Kidney (tissue), 14 donors: ENCODE data around the gene PPP1R15A. TPM values are rescaled to one million over a fixed set of nuclear protein-coding genes. Genes with fewer than 3 reads are reported as not detected.
"Not testable (repeated sequence)": the region's sequence is repeated elsewhere in the genome, so short reads cannot be mapped to it uniquely, and the experiment has no call there.

Source experiments
- DNase-seq, 5 donors: peaks; one replicate each; pipeline ENCODE4 v3.0.0-alpha.2; 2013 to 2020
- FAIRE-seq: peaks from 2 replicates; lab custom pipeline; 2012; peaks lifted over from hg19 to GRCh38; lab: Jason Lieb, UNC
- H3K27ac ChIP-seq, 2 donors: one replicate each; pipeline ENCODE4 v1.7.0; 2013; ENCODE audit warnings: low read depth in 2 of 2, low read length in 2 of 2, inconsistent platforms in 1 of 2
- H3K27me3 ChIP-seq: one replicate; pipeline ENCODE4 v1.7.1; 2013; ENCODE audit warnings: low read length, inconsistent platforms; ENCODE audit not compliant: control insufficient read depth, insufficient read depth
- H3K36me3 ChIP-seq, 3 donors: one replicate each; pipeline versions ENCODE4 v1.7.0 to v1.7.1; 2013; ENCODE audit warnings: low read length in 3 of 3, control low read depth in 1 of 3, inconsistent platforms in 1 of 3; ENCODE audit not compliant: insufficient read depth in 3 of 3, control insufficient read depth in 2 of 3
- H3K4me1 ChIP-seq, 3 donors: one replicate each; pipeline versions ENCODE4 v1.7.0 to v1.7.1; 2013; ENCODE audit warnings: low read length in 3 of 3, inconsistent platforms in 1 of 3, low read depth in 1 of 3; ENCODE audit not compliant: control insufficient read depth in 2 of 3, insufficient read depth in 2 of 3
- H3K4me3 ChIP-seq, 3 donors: one replicate each; pipeline versions ENCODE4 v1.7.0 to v1.8.1; 2013; ENCODE audit warnings: low read length in 3 of 3, control low read depth in 1 of 3, inconsistent platforms in 1 of 3
- H3K9ac ChIP-seq, 3 donors: one replicate each; pipeline versions ENCODE4 v1.7.0 to v1.7.1; 2013; ENCODE audit warnings: low read length in 3 of 3, control low read depth in 1 of 3, inconsistent platforms in 1 of 3
- H3K9me3 ChIP-seq, 3 donors: one replicate each; pipeline versions ENCODE4 v1.7.0 to v1.7.1; 2013; ENCODE audit warnings: low read length in 3 of 3, control low read depth in 1 of 3, inconsistent platforms in 1 of 3; ENCODE audit not compliant: control insufficient read depth in 2 of 3, insufficient read depth in 1 of 3
- CTCF ChIP-seq: IDR thresholded peaks from 3 replicates; pipeline ENCODE4 v1.5.1; 2012; ENCODE audit warnings: mild to moderate bottlenecking, moderate library complexity, borderline replicate concordance; ENCODE audit not compliant: insufficient read depth; ENCODE audit errors: extremely low read depth
- intact Hi-C: fragments of 100-400 bp; cut with DNase I; formaldehyde crosslinking; loops from one replicate; pipeline ENCODE4 v1.11.1; 2022
- polyA plus RNA-seq: library from polyadenylated mRNA; stranded (reverse); fragments of 350-450 nt; fragmentation: Illumina TruSeq; extraction: RNeasy Lipid Tissue Mini Kit (QIAGEN cat#74804); gene quantifications from one replicate; pipeline ENCODE4 v1.2.3, GENCODE V29; 2014; ENCODE audit warnings: low read depth, low replicate concordance; ENCODE audit not compliant: insufficient read depth
- total RNA-seq: library from RNA; stranded (reverse); fragmentation: NEBNext Ultra II Directional; extraction: Animal tissue kit (Norgen Biotek cat#: 25700); gene quantifications from one replicate; pipeline ENCODE4 v1.2.1, GENCODE V29; 2021
- donor health status: control.
- donor health status: control.
- donor health status: control.
- donor health status: control.
- donor health status: control.
- donor health status: DM: yes; HTN: yes; CAD: no.
- donor health status: Normal renal cell carcinoma (clear cell type).

The PPP1R15A gene
- total and polyA plus RNA-seq, 2 donors from 2014 or later: 24.7 to 45.1 TPM

GRCh38 chr19:48877855-48878195, 5.6 kb downstream of the PPP1R15A start:
- Histone ChIP-seq H3K27me3 (no peaks in the 10 kb centered on the region), H3K9me3 (no peaks in the 10 kb centered on the region), H3K9ac (no peak overlapping the region), H3K4me3 (no peak overlapping the region), H3K36me3 (peaks cover 0 to 14% (median 2%) of the 10 kb centered on the region in 3 donors), H3K4me1 (peaks cover 4 to 26% (median 13%) of the 10 kb centered on the region in 3 donors), H3K27ac (no peak overlapping the region)
- DNase-seq (no peak), FAIRE-seq (no peak)
- intact Hi-C loops: no loop called here
- no peak for TF ChIP-seq CTCF

GRCh38 chr19:48878196-48879024, 6.2 kb downstream of the PPP1R15A start:
- H3K9me3 ChIP-seq: no peaks in the 10 kb centered on the region
- intact Hi-C loops: no loop called here
- no peak for TF ChIP-seq CTCF
- H3K27ac ChIP-seq: no peak overlapping the region
- H3K36me3 ChIP-seq: peaks cover 0 to 12% (median 2%) of the 10 kb centered on the region in 3 donors
- H3K4me1 ChIP-seq: peaks cover 3 to 23% (median 11%) of the 10 kb centered on the region in 3 donors
- H3K4me3 ChIP-seq: no peak overlapping the region
- H3K9ac ChIP-seq: no peak overlapping the region
- no peaks in the 10 kb centered on the region for H3K27me3 ChIP-seq
- FAIRE-seq: no peak
- no peak for DNase-seq

- FAIRE-seq: no peak
- Histone ChIP-seq H3K36me3 (peaks cover 0 to 5% (median 2%) of the 10 kb centered on the region in 3 donors), H3K27ac (no peak overlapping the region), H3K9ac (no peak overlapping the region), H3K27me3 (no peaks in the 10 kb centered on the region), H3K4me1 (peaks cover 0 to 16% (median 8%) of the 10 kb centered on the region in 3 donors), H3K9me3 (no peaks in the 10 kb centered on the region), H3K4me3 (no peak overlapping the region)
- intact Hi-C loops: no loop called here
- no peak for DNase-seq
- TF ChIP-seq CTCF: no peak
Observed at GRCh38 chr19:48879025-48879637, 6.9 kb downstream of the PPP1R15A start.

GRCh38 chr19:48879696-48880095, 7.5 kb downstream of the PPP1R15A start:
- H3K4me1 ChIP-seq: peaks cover 0 to 11% (median 8%) of the 10 kb centered on the region in 3 donors
- FAIRE-seq, DNase-seq, H3K9me3 ChIP-seq, intact Hi-C loops, H3K27ac ChIP-seq, H3K4me3 ChIP-seq, H3K27me3 ChIP-seq, H3K9ac ChIP-seq, H3K36me3 ChIP-seq: not testable (repeated sequence)
